Spleen (tissue), 7 donors: Measurements from ENCODE around the gene POTEF.
"Not testable (repeated sequence)": the region's sequence is repeated elsewhere in the genome, so short reads cannot be mapped to it uniquely, and the experiment has no call there.

Experiments used
- POLR2A ChIP-seq, 3 donors: fragments of 450-650 bp; IDR thresholded peaks; one replicate each; pipeline ENCODE4 v1.5.1; 2017; ENCODE audit warnings: antibody characterized with exemption in 3 of 3, mild to moderate bottlenecking in 1 of 3
- POLR2AphosphoS5 ChIP-seq, 3 donors: sonication (generic); formaldehyde crosslinking; IDR thresholded peaks; one replicate each; pipeline ENCODE4 v1.5.1; 2017; ENCODE audit warnings: antibody characterized with exemption in 3 of 3
- TF ChIP-seq, protein P1 (sequence below), 11 experiments: fragments of 200-600 bp in 7 of 11; fragments of 450-650 bp in 4 of 11; sonication (generic) in 4 of 11; IDR thresholded peaks in 8 of 11; conservative IDR thresholded peaks in 3 of 11; 1 replicate in 7 of 11; 2 replicates in 4 of 11; pipeline versions ENCODE4 v1.4.0 to v1.8.0; 2016 to 2021; ENCODE audit warnings: antibody characterized with exemption in 11 of 11, inconsistent platforms in 4 of 11, mild to moderate bottlenecking in 1 of 11
- donor health status: DM: no; HTN: no; CAD: no; lungs with moderate emphysema.
- donor health status: DM: no; HTN: no; CAD: no.
- donor health status: DM: no; HTN: no; CAD: no.

DNA sequence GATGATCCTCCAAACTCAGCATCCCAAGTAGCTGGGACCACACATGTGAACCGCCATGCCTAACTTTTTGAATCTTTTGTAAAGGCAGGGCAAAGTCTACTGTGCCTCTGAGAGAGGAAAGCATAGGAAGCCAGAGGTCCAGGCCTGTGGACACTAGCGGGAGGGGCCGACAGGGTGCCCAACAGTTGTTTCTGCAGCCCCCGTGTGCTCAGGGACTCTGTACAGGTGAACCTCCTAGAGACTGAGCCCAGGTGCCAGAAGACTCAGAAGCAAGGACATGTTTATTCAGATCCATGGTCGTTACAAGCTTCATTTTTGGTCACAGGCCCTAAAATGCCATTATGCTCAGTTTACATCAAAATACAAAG, 22.1 kb upstream of the POTEF start:
- TF ChIP-seq, protein P1, sequence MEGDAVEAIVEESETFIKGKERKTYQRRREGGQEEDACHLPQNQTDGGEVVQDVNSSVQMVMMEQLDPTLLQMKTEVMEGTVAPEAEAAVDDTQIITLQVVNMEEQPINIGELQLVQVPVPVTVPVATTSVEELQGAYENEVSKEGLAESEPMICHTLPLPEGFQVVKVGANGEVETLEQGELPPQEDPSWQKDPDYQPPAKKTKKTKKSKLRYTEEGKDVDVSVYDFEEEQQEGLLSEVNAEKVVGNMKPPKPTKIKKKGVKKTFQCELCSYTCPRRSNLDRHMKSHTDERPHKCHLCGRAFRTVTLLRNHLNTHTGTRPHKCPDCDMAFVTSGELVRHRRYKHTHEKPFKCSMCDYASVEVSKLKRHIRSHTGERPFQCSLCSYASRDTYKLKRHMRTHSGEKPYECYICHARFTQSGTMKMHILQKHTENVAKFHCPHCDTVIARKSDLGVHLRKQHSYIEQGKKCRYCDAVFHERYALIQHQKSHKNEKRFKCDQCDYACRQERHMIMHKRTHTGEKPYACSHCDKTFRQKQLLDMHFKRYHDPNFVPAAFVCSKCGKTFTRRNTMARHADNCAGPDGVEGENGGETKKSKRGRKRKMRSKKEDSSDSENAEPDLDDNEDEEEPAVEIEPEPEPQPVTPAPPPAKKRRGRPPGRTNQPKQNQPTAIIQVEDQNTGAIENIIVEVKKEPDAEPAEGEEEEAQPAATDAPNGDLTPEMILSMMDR (IDR thresholded peaks at IDR 0.05 in 8 of 11, conservative IDR thresholded peaks at IDR 0.05 in 3 of 11) = not testable (repeated sequence)
- TF ChIP-seq POLR2AphosphoS5, POLR2A (IDR thresholded peaks at IDR 0.05): not testable (repeated sequence)
